Measurements from ENCODE around the gene LCP2.

Gene LCP2

DNA sequence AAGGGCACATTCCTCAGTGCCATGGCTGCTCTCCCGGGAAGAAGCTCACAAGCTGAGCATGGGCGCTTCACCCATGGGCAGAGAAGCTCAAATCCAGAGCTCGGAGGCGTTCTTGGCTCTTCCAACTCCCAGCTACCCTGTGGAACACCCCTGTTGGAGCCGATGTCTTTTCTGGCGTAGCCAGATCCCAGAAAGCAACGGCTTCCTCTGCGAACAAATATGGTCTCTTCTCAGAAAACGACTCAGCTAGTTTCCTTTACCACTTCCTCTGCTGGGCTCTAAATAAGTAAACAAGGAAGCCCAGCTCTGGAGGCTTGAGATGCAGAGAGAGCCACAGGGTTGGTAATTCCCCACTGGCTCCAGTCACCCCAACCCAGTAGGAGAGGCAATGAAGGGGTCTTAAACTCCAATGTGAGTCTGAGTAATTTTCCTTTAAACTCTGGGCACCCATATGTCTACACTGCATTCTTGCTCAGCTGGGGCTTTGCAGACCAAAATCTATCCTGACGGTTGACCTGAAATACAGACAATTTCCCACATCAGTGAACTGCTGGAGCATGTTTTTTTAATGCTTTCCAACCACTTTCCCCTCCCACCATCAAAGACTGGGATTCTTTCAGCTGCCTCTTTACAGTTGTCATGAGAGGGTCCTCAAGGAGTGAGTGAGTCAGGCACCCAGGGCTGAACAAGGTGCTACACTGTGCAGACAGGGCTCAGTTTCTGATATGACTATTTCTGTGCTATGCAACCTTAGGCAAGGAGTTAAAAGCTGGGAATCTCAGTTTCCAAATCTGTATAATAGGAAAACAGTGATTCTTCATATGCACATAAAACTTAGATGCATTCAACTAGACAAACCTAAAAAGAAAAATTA, at the start of gene LCP2:
Gene LCP2 (minus strand): TSS at position 189 of the 874 bp plus-strand sequence. CDS start 166 bp downstream, at position 23.
- H3K27me3 ChIP-seq (ENCODE audit: control insufficient read depth in 5 of 5, insufficient read depth in 4 of 5, low read length in 5 of 5) = no peaks in the 10 kb centered on the region
- H3K4me1 ChIP-seq (ENCODE audit: control insufficient read depth in 5 of 5, insufficient read depth in 5 of 5, low read length in 5 of 5) = peaks cover 0 to 56% (median 26%) of the 10 kb centered on the region in 5 donors
- peak within 1 kb of the TSS; percentile 67 for H3K27ac ChIP-seq (ENCODE audit: low read depth, low read length)
- H3K9ac ChIP-seq (ENCODE audit: low read length in 5 of 5) = peak within 1 kb of the TSS; percentile 4 to 97 (median 78)
- no peaks in the 10 kb centered on the region for H3K9me3 ChIP-seq (ENCODE audit: control insufficient read depth in 5 of 5, low read length in 5 of 5)
- H3K4me3 ChIP-seq (ENCODE audit: low read depth in 1 of 5, low read length in 5 of 5) = peak within 1 kb of the TSS; percentile 65 to 94 (median 78)
- peaks cover 0 to 7% (median 0%) of the 10 kb centered on the region in 5 donors for H3K36me3 ChIP-seq (ENCODE audit: control insufficient read depth in 5 of 5, insufficient read depth in 5 of 5, low read length in 5 of 5)

GRCh38 chr5:170347022-170347567, 49.5 kb upstream of the LCP2 start:
- no peak overlapping the region for H3K4me3 ChIP-seq (ENCODE audit: low read depth in 1 of 5, low read length in 5 of 5)
- no peak overlapping the region for H3K9ac ChIP-seq (ENCODE audit: low read length in 5 of 5)
- no peak overlapping the region for H3K27ac ChIP-seq (ENCODE audit: low read depth, low read length)
- peaks cover 2 to 14% (median 5%) of the 10 kb centered on the region in 5 donors for H3K4me1 ChIP-seq (ENCODE audit: control insufficient read depth in 5 of 5, insufficient read depth in 5 of 5, low read length in 5 of 5)
- H3K36me3 ChIP-seq (ENCODE audit: control insufficient read depth in 5 of 5, insufficient read depth in 5 of 5, low read length in 5 of 5) = no peaks in the 10 kb centered on the region
- peaks cover 0 to 7% (median 0%) of the 10 kb centered on the region in 5 donors for H3K27me3 ChIP-seq (ENCODE audit: control insufficient read depth in 5 of 5, insufficient read depth in 4 of 5, low read length in 5 of 5)
- peaks cover 0 to 5% (median 0%) of the 10 kb centered on the region in 5 donors for H3K9me3 ChIP-seq (ENCODE audit: control insufficient read depth in 5 of 5, low read length in 5 of 5)

DNA sequence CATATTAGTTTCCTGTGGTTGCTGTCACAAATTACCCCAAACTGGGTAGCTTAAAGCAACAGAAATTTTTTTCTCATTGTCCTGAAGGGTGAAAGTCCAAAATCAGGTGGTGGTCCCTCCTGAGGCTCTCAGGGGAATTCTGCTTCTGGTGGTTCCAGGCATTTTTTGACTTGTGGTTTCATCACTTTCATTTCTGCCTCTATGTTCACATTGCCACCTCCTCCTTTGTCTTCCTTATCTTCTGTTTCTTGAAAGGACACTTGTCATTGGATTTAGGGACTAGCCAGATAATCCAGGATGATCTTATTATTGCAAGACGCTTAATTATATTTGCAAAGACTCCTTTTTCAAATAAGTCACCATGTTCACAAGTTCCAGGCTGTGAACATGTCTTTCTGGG, 48.4 kb upstream of the LCP2 start:
- peaks cover 4 to 19% (median 7%) of the 10 kb centered on the region in 5 donors for H3K4me1 ChIP-seq (ENCODE audit: control insufficient read depth in 5 of 5, insufficient read depth in 5 of 5, low read length in 5 of 5)
- no peaks in the 10 kb centered on the region for H3K36me3 ChIP-seq (ENCODE audit: control insufficient read depth in 5 of 5, insufficient read depth in 5 of 5, low read length in 5 of 5)
- H3K9me3 ChIP-seq (ENCODE audit: control insufficient read depth in 5 of 5, low read length in 5 of 5) = peaks cover 0 to 5% (median 0%) of the 10 kb centered on the region in 5 donors
- H3K27me3 ChIP-seq (ENCODE audit: control insufficient read depth in 5 of 5, insufficient read depth in 4 of 5, low read length in 5 of 5) = peaks cover 0 to 7% (median 0%) of the 10 kb centered on the region in 5 donors
- H3K27ac ChIP-seq (ENCODE audit: low read depth, low read length) = no peak overlapping the region
- H3K4me3 ChIP-seq (ENCODE audit: low read depth in 1 of 5, low read length in 5 of 5) = no peak overlapping the region
- no peak overlapping the region for H3K9ac ChIP-seq (ENCODE audit: low read length in 5 of 5)

GRCh38 chr5:170343177-170343576, 45.6 kb upstream of the LCP2 start:
- peaks cover 0 to 13% (median 7%) of the 10 kb centered on the region in 5 donors for H3K4me1 ChIP-seq (ENCODE audit: control insufficient read depth in 5 of 5, insufficient read depth in 5 of 5, low read length in 5 of 5)
- H3K27ac ChIP-seq (ENCODE audit: low read depth, low read length) = no peak overlapping the region
- no peak overlapping the region for H3K9ac ChIP-seq (ENCODE audit: low read length in 5 of 5)
- H3K4me3 ChIP-seq (ENCODE audit: low read depth in 1 of 5, low read length in 5 of 5) = no peak overlapping the region
- no peaks in the 10 kb centered on the region for H3K36me3 ChIP-seq (ENCODE audit: control insufficient read depth in 5 of 5, insufficient read depth in 5 of 5, low read length in 5 of 5)
- H3K9me3 ChIP-seq (ENCODE audit: control insufficient read depth in 5 of 5, low read length in 5 of 5) = peaks cover 0 to 5% (median 0%) of the 10 kb centered on the region in 5 donors
- H3K27me3 ChIP-seq (ENCODE audit: control insufficient read depth in 5 of 5, insufficient read depth in 4 of 5, low read length in 5 of 5) = no peaks in the 10 kb centered on the region

DNA sequence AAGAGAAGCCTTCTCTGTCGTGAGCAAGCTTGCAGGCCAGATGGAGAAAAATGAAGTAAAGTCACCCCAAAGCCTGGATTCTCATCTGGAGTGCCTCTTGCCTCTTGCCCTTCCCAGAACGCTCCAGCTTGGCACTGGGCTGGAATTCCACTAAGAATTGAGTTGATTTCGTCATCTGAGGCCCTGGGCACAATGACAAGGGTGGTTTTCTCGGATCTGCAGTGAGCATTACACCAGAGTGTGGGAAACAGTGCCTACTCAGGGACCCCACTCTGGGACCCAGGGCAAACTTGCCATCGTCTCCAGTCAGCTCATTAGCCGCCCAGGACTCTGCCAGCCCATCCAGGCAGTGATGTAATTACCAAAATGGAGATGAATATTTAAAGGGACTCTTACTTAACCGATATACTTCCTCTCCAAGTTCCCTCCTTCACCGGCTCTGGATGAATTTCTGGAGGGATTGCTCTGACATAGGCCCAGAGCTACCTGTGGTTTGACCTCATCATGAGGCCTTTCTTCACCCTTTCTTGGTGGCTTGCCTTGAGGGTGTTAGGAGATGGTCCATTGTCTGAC, 44.7 kb upstream of the LCP2 start:
- H3K9ac ChIP-seq (ENCODE audit: low read length in 5 of 5) = no peak overlapping the region
- H3K9me3 ChIP-seq (ENCODE audit: control insufficient read depth in 5 of 5, low read length in 5 of 5) = peaks cover 0 to 5% (median 0%) of the 10 kb centered on the region in 5 donors
- no peaks in the 10 kb centered on the region for H3K36me3 ChIP-seq (ENCODE audit: control insufficient read depth in 5 of 5, insufficient read depth in 5 of 5, low read length in 5 of 5)
- H3K27ac ChIP-seq (ENCODE audit: low read depth, low read length) = no peak overlapping the region
- no peaks in the 10 kb centered on the region for H3K27me3 ChIP-seq (ENCODE audit: control insufficient read depth in 5 of 5, insufficient read depth in 4 of 5, low read length in 5 of 5)
- no peak overlapping the region for H3K4me3 ChIP-seq (ENCODE audit: low read depth in 1 of 5, low read length in 5 of 5)
- peaks cover 0 to 14% (median 7%) of the 10 kb centered on the region in 5 donors for H3K4me1 ChIP-seq (ENCODE audit: control insufficient read depth in 5 of 5, insufficient read depth in 5 of 5, low read length in 5 of 5)

GRCh38 chr5:170341545-170341944, 44.0 kb upstream of the LCP2 start:
- H3K4me1 ChIP-seq (ENCODE audit: control insufficient read depth in 5 of 5, insufficient read depth in 5 of 5, low read length in 5 of 5) = peaks cover 0 to 19% (median 7%) of the 10 kb centered on the region in 5 donors
- no peaks in the 10 kb centered on the region for H3K27me3 ChIP-seq (ENCODE audit: control insufficient read depth in 5 of 5, insufficient read depth in 4 of 5, low read length in 5 of 5)
- no peak overlapping the region for H3K27ac ChIP-seq (ENCODE audit: low read depth, low read length)
- H3K36me3 ChIP-seq (ENCODE audit: control insufficient read depth in 5 of 5, insufficient read depth in 5 of 5, low read length in 5 of 5) = no peaks in the 10 kb centered on the region
- H3K4me3 ChIP-seq (ENCODE audit: low read depth in 1 of 5, low read length in 5 of 5) = no peak overlapping the region
- H3K9ac ChIP-seq (ENCODE audit: low read length in 5 of 5) = no peak overlapping the region
- peaks cover 0 to 4% (median 0%) of the 10 kb centered on the region in 5 donors for H3K9me3 ChIP-seq (ENCODE audit: control insufficient read depth in 5 of 5, low read length in 5 of 5)

GRCh38 chr5:170339780-170340167, 42.2 kb upstream of the LCP2 start:
- no peaks in the 10 kb centered on the region for H3K36me3 ChIP-seq (ENCODE audit: control insufficient read depth in 5 of 5, insufficient read depth in 5 of 5, low read length in 5 of 5)
- H3K27me3 ChIP-seq (ENCODE audit: control insufficient read depth in 5 of 5, insufficient read depth in 4 of 5, low read length in 5 of 5) = no peaks in the 10 kb centered on the region
- H3K9me3 ChIP-seq (ENCODE audit: control insufficient read depth in 5 of 5, low read length in 5 of 5) = no peaks in the 10 kb centered on the region
- no peak overlapping the region for H3K4me3 ChIP-seq (ENCODE audit: low read depth in 1 of 5, low read length in 5 of 5)
- H3K27ac ChIP-seq (ENCODE audit: low read depth, low read length) = no peak overlapping the region
- no peak overlapping the region for H3K9ac ChIP-seq (ENCODE audit: low read length in 5 of 5)
- H3K4me1 ChIP-seq (ENCODE audit: control insufficient read depth in 5 of 5, insufficient read depth in 5 of 5, low read length in 5 of 5) = peaks cover 0 to 22% (median 7%) of the 10 kb centered on the region in 5 donors

DNA sequence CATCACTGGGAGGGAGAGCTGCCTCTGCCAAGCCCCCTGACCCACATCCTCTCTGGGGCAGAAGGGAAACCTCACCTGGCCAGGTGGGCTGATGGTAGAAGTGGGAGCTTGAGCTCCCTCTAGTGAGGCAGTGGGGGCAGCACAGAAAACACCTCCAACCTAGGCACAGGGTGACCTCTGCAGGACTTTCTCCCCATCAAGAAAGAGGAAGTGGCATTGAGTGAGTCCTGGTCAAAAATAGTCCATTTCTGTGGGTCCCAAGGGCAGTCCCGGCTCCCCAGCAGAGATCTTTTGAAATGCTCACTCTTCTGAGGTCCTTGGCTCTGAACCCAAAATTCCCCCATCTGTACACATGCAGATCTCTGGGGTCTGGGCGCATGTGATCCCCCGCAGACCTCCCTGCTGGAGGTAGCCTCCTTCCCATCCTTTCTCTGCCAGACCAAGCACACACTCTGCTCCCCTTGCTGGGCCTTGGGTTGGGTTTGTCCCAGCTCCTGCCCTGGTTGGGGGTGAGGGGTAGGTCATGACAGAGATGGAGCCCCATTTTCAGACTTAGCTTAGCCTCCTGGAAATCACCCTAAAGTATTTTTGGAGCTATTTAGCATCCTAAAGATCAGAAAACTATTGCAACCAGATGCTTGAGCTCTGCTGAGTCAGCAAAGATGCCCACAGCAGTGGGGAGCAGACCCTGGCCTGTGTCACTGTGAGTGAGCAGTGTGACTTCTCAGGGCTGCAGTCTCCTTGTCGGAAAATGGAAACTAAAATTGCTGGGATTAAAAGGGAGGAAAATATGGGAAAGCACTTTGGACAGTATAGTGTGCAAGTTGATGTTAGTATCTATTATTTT, 41.6 kb upstream of the LCP2 start:
- no peak overlapping the region for H3K27ac ChIP-seq (ENCODE audit: low read depth, low read length)
- H3K4me3 ChIP-seq (ENCODE audit: low read depth in 1 of 5, low read length in 5 of 5) = no peak overlapping the region
- peaks cover 0 to 26% (median 7%) of the 10 kb centered on the region in 5 donors for H3K4me1 ChIP-seq (ENCODE audit: control insufficient read depth in 5 of 5, insufficient read depth in 5 of 5, low read length in 5 of 5)
- H3K27me3 ChIP-seq (ENCODE audit: control insufficient read depth in 5 of 5, insufficient read depth in 4 of 5, low read length in 5 of 5) = no peaks in the 10 kb centered on the region
- no peak overlapping the region for H3K9ac ChIP-seq (ENCODE audit: low read length in 5 of 5)
- no peaks in the 10 kb centered on the region for H3K9me3 ChIP-seq (ENCODE audit: control insufficient read depth in 5 of 5, low read length in 5 of 5)
- no peaks in the 10 kb centered on the region for H3K36me3 ChIP-seq (ENCODE audit: control insufficient read depth in 5 of 5, insufficient read depth in 5 of 5, low read length in 5 of 5)

DNA sequence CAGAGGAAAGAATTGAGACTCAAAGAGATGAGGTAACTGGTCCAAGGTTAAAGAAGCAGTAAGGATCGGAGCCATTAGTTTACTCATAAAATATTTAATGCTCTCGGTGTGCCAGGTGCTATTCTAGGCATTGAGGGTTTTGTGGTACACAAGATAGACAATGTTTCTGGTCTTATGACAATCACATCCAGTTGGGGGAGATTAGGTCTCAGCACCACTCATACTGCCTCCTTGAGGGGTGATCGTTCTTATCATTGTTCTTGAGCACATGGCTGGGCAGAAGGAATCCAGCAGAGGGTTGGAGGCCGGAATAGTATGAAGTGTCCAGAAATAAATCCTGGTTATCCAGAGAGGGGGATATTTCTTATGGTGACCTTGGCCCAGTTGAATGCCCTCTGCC, 40.7 kb upstream of the LCP2 start:
- Histone ChIP-seq H3K36me3 (ENCODE audit: control insufficient read depth in 5 of 5, insufficient read depth in 5 of 5, low read length in 5 of 5) (no peaks in the 10 kb centered on the region), H3K9me3 (ENCODE audit: control insufficient read depth in 5 of 5, low read length in 5 of 5) (no peaks in the 10 kb centered on the region), H3K9ac (ENCODE audit: low read length in 5 of 5) (no peak overlapping the region), H3K4me1 (ENCODE audit: control insufficient read depth in 5 of 5, insufficient read depth in 5 of 5, low read length in 5 of 5) (peaks cover 5 to 35% (median 10%) of the 10 kb centered on the region in 5 donors), H3K27ac (ENCODE audit: low read depth, low read length) (no peak overlapping the region), H3K27me3 (ENCODE audit: control insufficient read depth in 5 of 5, insufficient read depth in 4 of 5, low read length in 5 of 5) (no peaks in the 10 kb centered on the region), H3K4me3 (ENCODE audit: low read depth in 1 of 5, low read length in 5 of 5) (no peak overlapping the region)
